Bronchial epithelial cell (primary cell): Measurements from ENCODE around the gene FASTKD2. TPM values are rescaled to one million over a fixed set of nuclear protein-coding genes. Genes with fewer than 3 reads are reported as not detected.

Experiments
- total RNA-seq: library from RNA; depleted of rRNA; stranded (reverse); fragments of >200 nt; gene quantifications from 2 replicates; pipeline ENCODE4 v1.2.1, GENCODE V29; 2014

FASTKD2 gene
- total RNA-seq, 1 donor from 2014 or later, result 41.3 TPM

Other genes with a start within 250 kb of the FASTKD2 start
- not detected in 2 replicates for gene FAM237A, start 123.1 kb upstream of the FASTKD2 start, total RNA-seq
- gene DYTN, start 47.2 kb upstream of the FASTKD2 start, total RNA-seq, result not detected in 2 replicates
- gene MDH1B, start 278 bp upstream of the FASTKD2 start, total RNA-seq, result 0.26 TPM in 1 of 2 replicates, not detected in the other
- gene CPO, start 173.9 kb downstream of the FASTKD2 start, total RNA-seq, result 0.13 TPM in 1 of 2 replicates, not detected in the other